ENCODE data around the gene ARHGAP10.

DNA sequence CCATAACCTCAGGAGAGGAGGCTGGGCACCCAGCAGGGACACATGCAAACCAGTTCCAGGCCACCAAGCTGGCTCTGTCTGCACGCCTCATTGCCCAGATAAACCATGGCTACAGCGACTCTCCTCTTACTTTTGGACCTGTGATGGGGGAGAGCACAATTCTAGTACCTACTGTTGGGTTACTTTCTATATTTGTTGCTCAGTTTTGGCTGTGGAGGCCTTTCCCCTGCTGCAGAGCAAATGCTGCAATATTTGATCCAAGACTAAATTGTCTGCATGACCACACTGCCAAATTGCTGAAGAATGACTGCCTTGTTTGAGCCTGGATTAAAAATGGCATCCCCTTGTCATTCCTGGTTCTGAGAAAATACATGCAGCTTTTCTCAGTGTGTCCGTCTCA lies 253.5 kb downstream of the ARHGAP10 start:
- TF ChIP-seq, protein P1, sequence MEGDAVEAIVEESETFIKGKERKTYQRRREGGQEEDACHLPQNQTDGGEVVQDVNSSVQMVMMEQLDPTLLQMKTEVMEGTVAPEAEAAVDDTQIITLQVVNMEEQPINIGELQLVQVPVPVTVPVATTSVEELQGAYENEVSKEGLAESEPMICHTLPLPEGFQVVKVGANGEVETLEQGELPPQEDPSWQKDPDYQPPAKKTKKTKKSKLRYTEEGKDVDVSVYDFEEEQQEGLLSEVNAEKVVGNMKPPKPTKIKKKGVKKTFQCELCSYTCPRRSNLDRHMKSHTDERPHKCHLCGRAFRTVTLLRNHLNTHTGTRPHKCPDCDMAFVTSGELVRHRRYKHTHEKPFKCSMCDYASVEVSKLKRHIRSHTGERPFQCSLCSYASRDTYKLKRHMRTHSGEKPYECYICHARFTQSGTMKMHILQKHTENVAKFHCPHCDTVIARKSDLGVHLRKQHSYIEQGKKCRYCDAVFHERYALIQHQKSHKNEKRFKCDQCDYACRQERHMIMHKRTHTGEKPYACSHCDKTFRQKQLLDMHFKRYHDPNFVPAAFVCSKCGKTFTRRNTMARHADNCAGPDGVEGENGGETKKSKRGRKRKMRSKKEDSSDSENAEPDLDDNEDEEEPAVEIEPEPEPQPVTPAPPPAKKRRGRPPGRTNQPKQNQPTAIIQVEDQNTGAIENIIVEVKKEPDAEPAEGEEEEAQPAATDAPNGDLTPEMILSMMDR (IDR thresholded peaks at IDR 0.05): no peak
- TF ChIP-seq POLR2A (IDR thresholded peaks at IDR 0.05): no peak

Data from right lobe of liver (tissue), 4 donors.